ENCODE results near the gene VMA21.

VMA21 gene

GRCh38 chrX:151396825-151397740, at the start of gene VMA21:
Gene VMA21 (plus strand): TSS chrX:151397206. CDS start chrX:151397309, 103 bp downstream.
- DNase-seq (ENCODE audit: low read depth, low spot score): peak; percentile 54

- no peak for DNase-seq (ENCODE audit: low read depth, low spot score)
Measured at GRCh38 chrX:151359341-151359740, 37.7 kb upstream of the VMA21 start.

- no peak for DNase-seq (ENCODE audit: low read depth, low spot score)
Measured at GRCh38 chrX:151359931-151360871, 36.8 kb upstream of the VMA21 start.

- DNase-seq (ENCODE audit: low read depth, low spot score): no peak
Measured at GRCh38 chrX:151363316-151363715, 33.7 kb upstream of the VMA21 start.

GRCh38 chrX:151365579-151365978, 31.4 kb upstream of the VMA21 start:
- DNase-seq (ENCODE audit: low read depth, low spot score): no peak

GRCh38 chrX:151370906-151371305, 26.1 kb upstream of the VMA21 start:
- DNase-seq (ENCODE audit: low read depth, low spot score): no peak

- no peak for DNase-seq (ENCODE audit: low read depth, low spot score)
Measured at GRCh38 chrX:151384807-151385206, 12.2 kb upstream of the VMA21 start.

GRCh38 chrX:151386838-151387459, 10.1 kb upstream of the VMA21 start:
- DNase-seq (ENCODE audit: low read depth, low spot score): no peak

GRCh38 chrX:151391722-151392121, 5.3 kb upstream of the VMA21 start:
- DNase-seq (ENCODE audit: low read depth, low spot score): no peak

- DNase-seq (ENCODE audit: low read depth, low spot score): no peak
Measured at GRCh38 chrX:151393514-151393913, 3.5 kb upstream of the VMA21 start.

- peak; percentile 37 for DNase-seq (ENCODE audit: low read depth, low spot score)
Measured at GRCh38 chrX:151396042-151396824, 773 bp upstream of the VMA21 start.

GRCh38 chrX:151397741-151398070, 700 bp downstream of the VMA21 start:
- DNase-seq (ENCODE audit: low read depth, low spot score): no peak

GRCh38 chrX:151398346-151398745, 1.3 kb downstream of the VMA21 start:
- DNase-seq (ENCODE audit: low read depth, low spot score): no peak

GRCh38 chrX:151402719-151403390, 5.8 kb downstream of the VMA21 start:
- no peak for DNase-seq (ENCODE audit: low read depth, low spot score)

GRCh38 chrX:151416579-151416978, 19.6 kb downstream of the VMA21 start:
- DNase-seq (ENCODE audit: low read depth, low spot score): no peak

- no peak for DNase-seq (ENCODE audit: low read depth, low spot score)
Measured at GRCh38 chrX:151419782-151420181, 22.8 kb downstream of the VMA21 start.

GRCh38 chrX:151424505-151424904, 27.5 kb downstream of the VMA21 start:
- no peak for DNase-seq (ENCODE audit: low read depth, low spot score)

- DNase-seq (ENCODE audit: low read depth, low spot score): no peak
Measured at GRCh38 chrX:151448509-151448908, 51.5 kb downstream of the VMA21 start.

- no peak for DNase-seq (ENCODE audit: low read depth, low spot score)
Measured at GRCh38 chrX:151458824-151459223, 61.8 kb downstream of the VMA21 start.

Measured in smooth muscle cell of the brain vasculature (primary cell).